K562 (cell line): ENCODE data around the gene ZSCAN2. TPM values are rescaled to one million over a fixed set of nuclear protein-coding genes. Genes with fewer than 3 reads are reported as not detected.

Experiments used
- ATAC-seq: fragments of 200-7000 bp; cut with Tn5 transposase; 3 replicates; pipeline ENCODE4 v1.9.1; 2020; ENCODE audit warnings: moderate library complexity
- BruUV-seq: library from RNA; stranded (reverse); fragments of 400-500 nt; replicated peaks from 2 replicates; lab custom pipeline; 2021; lab: Mats Ljungman, UMichigan
- CTCF ChIA-PET: fragments of 300-600 bp; formaldehyde crosslinking; extraction: SDS; loops from one replicate; lab custom pipeline; 2021; ENCODE audit warnings: low intra/inter-chr PET ratio; lab: Yijun Ruan, JAX
- POLR2A ChIA-PET: fragments of 300-600, 350-650 bp; sonication (Branson Sonifier 250); formaldehyde crosslinking; extraction: SDS; loops from one replicate; lab custom pipeline; 2021; ENCODE audit warnings: antibody characterized with exemption, inconsistent platforms; lab: Yijun Ruan, JAX
- DNase-seq, 4 experiments: peaks; one replicate each; pipeline versions ENCODE4 v3.0.0 to v3.0.0-alpha.2; 2011 to 2018; ENCODE audit warnings: low spot score in 3 of 4, mixed read lengths in 3 of 4; ENCODE audit errors: extremely low read depth in 1 of 4
- FAIRE-seq: peaks from 2 replicates; lab custom pipeline; 2011; peaks lifted over from hg19 to GRCh38; lab: Jason Lieb, UNC
- H2AFZ ChIP-seq: 2 replicates; pipeline ENCODE4 v1.6.0; 2011; ENCODE audit warnings: low read depth, low read length, control low read depth, inconsistent platforms
- H3K27ac ChIP-seq: fragments of 200-600 bp; 3 replicates; pipeline ENCODE4 v1.8.0; 2011; ENCODE audit warnings: low read depth, mild to moderate bottlenecking, control low read depth, inconsistent platforms, low read length, moderate library complexity, mixed read lengths; ENCODE audit errors: extremely low read depth
- H3K27me3 ChIP-seq, 2 experiments: fragments of 300-600 bp in 1 of 2; 2 replicates in 1 of 2; 3 replicates in 1 of 2; pipeline versions ENCODE4 v1.6.0 to v1.8.0; 2011; ENCODE audit warnings: inconsistent platforms in 2 of 2, low read length in 2 of 2, mild to moderate bottlenecking in 1 of 2, mixed read lengths in 1 of 2, moderate library complexity in 1 of 2; ENCODE audit not compliant: control insufficient read depth in 2 of 2, insufficient read depth in 2 of 2
- H3K36me3 ChIP-seq: fragments of 300-600 bp; 3 replicates; pipeline ENCODE4 v1.8.0; 2011; ENCODE audit warnings: mild to moderate bottlenecking, low read length, inconsistent platforms; ENCODE audit not compliant: control insufficient read depth, insufficient read depth
- H3K4me1 ChIP-seq, 2 experiments: fragments of 200-600 bp in 1 of 2; replicated peaks in 1 of 2; 2 replicates in 1 of 2; 3 replicates in 1 of 2; pipeline versions ENCODE4 v1.5.1 to v1.8.0; 2011; ENCODE audit warnings: inconsistent platforms in 2 of 2, low read length in 2 of 2, mild to moderate bottlenecking in 1 of 2, mixed read lengths in 1 of 2, moderate library complexity in 1 of 2; ENCODE audit not compliant: control insufficient read depth in 2 of 2, insufficient read depth in 2 of 2
- H3K4me2 ChIP-seq: 2 replicates; pipeline ENCODE4 v1.6.1; 2011; ENCODE audit warnings: low read length, control low read depth, inconsistent platforms, mixed read lengths; ENCODE audit not compliant: insufficient read depth
- H3K4me3 ChIP-seq: fragments of 200-600 bp; sonication (generic), shearing (Covaris generic); 2 replicates; pipeline ENCODE4 v1.5.1; 2016; ENCODE audit warnings: control low read depth, inconsistent platforms
- H3K79me2 ChIP-seq: fragments of 200-600 bp; 3 replicates; pipeline ENCODE4 v1.8.0; 2011; ENCODE audit warnings: low read length, inconsistent platforms; ENCODE audit not compliant: control insufficient read depth, insufficient read depth
- H3K9ac ChIP-seq, 2 experiments: 2 replicates each; pipeline versions ENCODE4 v1.6.0 to v1.6.1; 2011; ENCODE audit warnings: low read depth in 2 of 2, low read length in 2 of 2, control low read depth in 1 of 2, inconsistent platforms in 1 of 2, mild to moderate bottlenecking in 1 of 2, mixed read lengths in 1 of 2; ENCODE audit not compliant: insufficient read depth in 1 of 2
- H3K9me1 ChIP-seq: one replicate; pipeline ENCODE4 v1.6.0; 2011; ENCODE audit warnings: inconsistent platforms, mild to moderate bottlenecking, low read length, moderate library complexity; ENCODE audit not compliant: control insufficient read depth, insufficient read depth
- H3K9me3 ChIP-seq: replicated peaks from 2 replicates; pipeline ENCODE4 v1.5.1; 2011; ENCODE audit warnings: low read depth, low read length, inconsistent platforms; ENCODE audit not compliant: control insufficient read depth, insufficient read depth
- H4K20me1 ChIP-seq: replicated peaks from 2 replicates; pipeline ENCODE4 v1.6.1; 2011; ENCODE audit warnings: low read length, inconsistent platforms, mixed read lengths; ENCODE audit not compliant: control insufficient read depth, insufficient read depth
- BRD4 ChIP-seq: fragments of 200-600 bp; sonication (generic); IDR thresholded peaks from 2 replicates; pipeline ENCODE4 v1.6.1; 2017; ENCODE audit warnings: inconsistent platforms
- CREB3L1 ChIP-seq: fragments of 450-650 bp; IDR thresholded peaks from 2 replicates; pipeline ENCODE4 v1.6.1; 2014; ENCODE audit warnings: low read depth, mild to moderate bottlenecking, moderate library complexity, borderline replicate concordance
- PCBP1 ChIP-seq: fragments of 200-400 bp; formaldehyde crosslinking; IDR thresholded peaks from 2 replicates; pipeline ENCODE4 v1.6.1; 2018; ENCODE audit warnings: mild to moderate bottlenecking, low read depth, low read length; ENCODE audit not compliant: poor library complexity, severe bottlenecking
- SIN3A ChIP-seq, 2 experiments: fragments of 150-350 bp in 1 of 2; IDR thresholded peaks; 2 replicates each; pipeline ENCODE4 v1.6.1; 2011 to 2016; ENCODE audit warnings: borderline replicate concordance in 2 of 2, low read depth in 2 of 2, low read length in 2 of 2, mild to moderate bottlenecking in 2 of 2, moderate library complexity in 2 of 2; ENCODE audit not compliant: control insufficient read depth in 1 of 2
- TSHZ1 ChIP-seq: fragments of 250-450 bp; sonication (Bioruptor Pico); IDR thresholded peaks from 2 replicates; pipeline ENCODE4 v1.4.0; 2020; ENCODE audit warnings: mild to moderate bottlenecking, moderate library complexity
- ZNF224 ChIP-seq: sonication (generic); formaldehyde crosslinking; IDR thresholded peaks from 2 replicates; pipeline ENCODE4 v1.8.0; 2022; ENCODE audit warnings: mild to moderate bottlenecking, missing genetic modification reagents
- ZNF282 ChIP-seq: sonication (generic); formaldehyde crosslinking; IDR thresholded peaks from 2 replicates; pipeline ENCODE4 v1.8.1; 2023; ENCODE audit warnings: missing genetic modification reagents
- ZNF324 ChIP-seq: fragments of 250-450 bp; sonication (Bioruptor Pico); IDR thresholded peaks from 2 replicates; pipeline ENCODE4 v1.4.0; 2020; ENCODE audit warnings: mild to moderate bottlenecking
- ZNF609 ChIP-seq: sonication (generic); formaldehyde crosslinking; IDR thresholded peaks from 2 replicates; pipeline ENCODE4 v1.8.1; 2023; ENCODE audit warnings: missing genetic modification reagents, mild to moderate bottlenecking, borderline replicate concordance
- WGBS: fragments of 100-300 bp; shearing (Covaris generic); methylation state at CpG from one replicate; pipeline ENCODE4 v1.1.6; 2016; ENCODE audit warnings: low coverage, mixed read lengths; ENCODE audit not compliant: insufficient coverage; ENCODE audit errors: missing lambda C conversion rate; 5-methylcytosine and 5-hydroxymethylcytosine counted together
- in situ Hi-C: fragments of 300-500 bp; cut with MboI; formaldehyde crosslinking; loops from 4 replicates; pipeline ENCODE4 v1.15.0; 2018; ENCODE audit warnings: inconsistent platforms, mixed read lengths
- intact Hi-C: fragments of 100-400 bp; cut with micrococcal nuclease; formaldehyde crosslinking; loops from 2 replicates; pipeline ENCODE4 v1.14.2; 2022
- polyA plus RNA-seq, 8 experiments: library from polyadenylated mRNA; depleted of rRNA in 4 of 8; stranded (reverse) in 5 of 8; unstranded in 3 of 8; fragments of >200 nt; fragmentation: Nextera tagmentation in 2 of 8; fragmentation: Illumina TruSeq in 1 of 8; extraction: Ambion mirVana in 2 of 8; extraction: Trizol in 1 of 8; gene quantifications; 2 replicates each; pipeline versions ENCODE4 v1.2.1 to v1.2.3, GENCODE V29; 2011 to 2014; ENCODE audit warnings: inconsistent platforms in 1 of 8, missing spikeins in 1 of 8
- total RNA-seq, 7 experiments: library from RNA; depleted of rRNA in 6 of 7; stranded (reverse); fragments of >200 nt in 6 of 7; fragmentation: Illumina TruSeq in 2 of 7; extraction: Trizol in 2 of 7; gene quantifications; 2 replicates each; pipeline versions ENCODE4 v1.2.1 to v1.2.3, GENCODE V29; 2011 to 2021; ENCODE audit warnings: low replicate concordance in 1 of 7

ZSCAN2 gene
- total and polyA plus RNA-seq, 9 of the 15 experiments (the other 6 are each of a cell fraction or from before 2014, with no cell fraction given): 1.7 to 14.2 (median 6.6) TPM

- ChIA-PET POLR2A (interaction anchor here (0.5 kb wide), 1 partner anchor 33 kb away, joined by 3 read pairs; no protein-coding TSS in a partner anchor), CTCF (no interaction called here)
- WGBS: under 1% methylated on average over 74 of the region's 105 CpGs
- Histone ChIP-seq H3K4me3 (peak overlapping the region; percentile 54), H3K79me2 (peaks cover 35% of the 10 kb centered on the region), H2AFZ (peak overlapping the region; percentile 76), H3K27ac (peak overlapping the region; percentile 74), H3K9me3 (no peaks in the 10 kb centered on the region), H3K4me2 (peak overlapping the region; percentile 90), H3K4me1 (peaks cover 18 to 25% of the 10 kb centered on the region in 2 experiments; a peak in 4 of 5 replicates), H3K27me3 (no peaks in the 10 kb centered on the region), H3K9me1 (no peaks in the 10 kb centered on the region), H3K36me3 (peaks cover 28% of the 10 kb centered on the region), H3K9ac (peak overlapping the region; percentile 68 to 93), H4K20me1 (no peaks in the 10 kb centered on the region; the same call in 1 of the 2 replicates)
- DNase-seq (peak; percentile 57 to 75 (median 61)), FAIRE-seq (no peak), ATAC-seq (peak; percentile 78)
- intact Hi-C loops: no loop called here
- in situ Hi-C loops: no loop called here
- BruUV-seq: no TSS peak
- TF ChIP-seq CREB3L1 (peak; percentile 21; the same call in 1 of the 2 replicates), SIN3A (IDR thresholded peaks at IDR 0.05; ENCODE audit: borderline replicate concordance in 2 of 2, control insufficient read depth in 1 of 2, low read depth in 2 of 2, low read length in 2 of 2) (peak; percentile 70 to 78; a peak in 3 of 4 replicates), ZNF224 (no peak), TSHZ1 (no peak), BRD4 (0 out of 2 replicates have a peak, but pooled peaks have one; percentile 34), ZNF609 (CRISPR knock-in tag) (no peak), PCBP1 (peak; percentile 71), ZNF282 (CRISPR knock-in tag) (peak; percentile 79; the same call in 1 of the 2 replicates), ZNF324 (CRISPR knock-in tag) (no peak)
Measured at GRCh38 chr15:84633311-84634227, 32.8 kb downstream of the ZSCAN2 start.
